Activated naive CD4-positive, alpha-beta T cell treated with anti-CD3 and anti-CD28 coated beads for 36 hours (primary cell): ENCODE results near the gene PRR29. TPM values are rescaled to one million over a fixed set of nuclear protein-coding genes. Genes with fewer than 3 reads are reported as not detected.

ENCODE experiments used
- CTCF ChIA-PET: fragments of 350-600 bp; sonication (Branson Sonifier 250); formaldehyde crosslinking; loops from one replicate; lab custom pipeline; 2021; ENCODE audit warnings: antibody characterized with exemption; lab: Charles Lee
- DNase-seq: peaks from one replicate; pipeline ENCODE4 v3.0.0-alpha.2; 2020
- H3K27ac Mint-ChIP-seq: one replicate; pipeline ENCODE4 v1.8.0; 2021; ENCODE audit warnings: mild to moderate bottlenecking, mixed read lengths
- H3K27me3 Mint-ChIP-seq: one replicate; pipeline ENCODE4 v1.8.0; 2021; ENCODE audit warnings: low read depth, mixed read lengths
- H3K36me3 Mint-ChIP-seq: one replicate; pipeline ENCODE4 v1.8.0; 2021; ENCODE audit warnings: low read depth, mixed read lengths
- H3K4me1 Mint-ChIP-seq: one replicate; pipeline ENCODE4 v1.8.0; 2021; ENCODE audit warnings: low read depth, mixed read lengths
- H3K4me3 Mint-ChIP-seq: one replicate; pipeline ENCODE4 v1.8.0; 2021; ENCODE audit warnings: mild to moderate bottlenecking, moderate library complexity, mixed read lengths
- H3K9me3 Mint-ChIP-seq: one replicate; pipeline ENCODE4 v1.8.0; 2021; ENCODE audit warnings: mixed read lengths
- intact Hi-C: fragments of 100-400 bp; cut with micrococcal nuclease; formaldehyde crosslinking; loops from one replicate; pipeline ENCODE4 v1.15.1; 2023
- total RNA-seq, 2 experiments: library from RNA; stranded (reverse); gene quantifications; one replicate each; pipeline ENCODE4 v1.2.3, GENCODE V29; 2021

Gene PRR29
- total RNA-seq, 2 experiments from 2014 or later = 0.21 to 0.44 TPM

DNA sequence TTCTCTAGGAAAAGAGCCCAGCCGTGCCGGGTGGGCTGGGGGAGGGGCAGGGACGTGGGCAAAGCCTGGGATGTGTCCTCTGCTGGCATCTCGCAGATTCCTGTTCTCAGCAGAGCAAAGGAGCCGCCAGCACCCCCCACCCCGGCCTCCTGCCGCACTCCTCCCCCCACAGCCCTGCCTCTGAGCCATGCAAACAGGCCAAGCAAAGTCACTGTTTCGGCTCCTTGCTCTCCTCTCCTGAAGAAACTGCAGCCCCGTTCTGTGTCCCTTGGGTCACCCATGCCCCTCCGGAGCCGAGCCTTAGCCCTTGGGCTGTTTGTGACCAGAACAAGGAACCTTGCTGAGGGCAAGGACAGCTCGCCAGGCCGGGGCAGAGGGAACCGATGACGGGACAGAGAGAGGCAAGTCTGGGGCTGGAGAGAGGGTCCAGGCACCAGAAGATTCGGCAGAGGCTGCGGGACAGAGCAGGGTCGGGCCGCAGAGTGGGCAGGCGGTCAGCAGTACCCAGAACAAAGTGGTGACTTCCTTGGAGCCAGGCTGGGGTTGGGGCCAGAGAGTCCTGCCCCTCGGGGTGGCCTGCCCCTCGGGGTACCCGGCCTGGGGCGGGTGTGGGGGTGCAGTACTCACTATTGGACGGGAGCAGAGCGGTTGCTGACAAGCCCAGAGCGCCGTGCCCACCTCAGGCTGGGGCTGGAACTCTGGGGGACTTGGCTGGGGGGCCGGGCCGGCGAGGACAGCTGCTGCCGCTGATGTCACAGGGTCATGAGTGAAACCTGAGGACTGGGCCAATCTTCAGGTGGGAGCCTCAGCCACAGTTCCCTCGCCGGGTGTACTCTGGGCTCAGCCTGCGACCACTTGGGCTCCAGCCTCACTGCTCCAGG, 9.2 kb upstream of the PRR29 start:
- no peaks in the 10 kb centered on the region for H3K9me3 Mint-ChIP-seq
- CTCF ChIA-PET = interaction anchor here (0.9 to 2.3 kb wide), 3 partner anchors 13 to 144 kb away, joined by 4 to 23 read pairs (median 8); partner anchors contain the start of gene GH1
- H3K4me1 Mint-ChIP-seq = peaks cover 33% of the 10 kb centered on the region
- H3K36me3 Mint-ChIP-seq = no peaks in the 10 kb centered on the region
- H3K4me3 Mint-ChIP-seq = no peak overlapping the region
- intact Hi-C loops = no loop called here
- no peak overlapping the region for H3K27ac Mint-ChIP-seq
- DNase-seq = no peak
- no peaks in the 10 kb centered on the region for H3K27me3 Mint-ChIP-seq

DNA sequence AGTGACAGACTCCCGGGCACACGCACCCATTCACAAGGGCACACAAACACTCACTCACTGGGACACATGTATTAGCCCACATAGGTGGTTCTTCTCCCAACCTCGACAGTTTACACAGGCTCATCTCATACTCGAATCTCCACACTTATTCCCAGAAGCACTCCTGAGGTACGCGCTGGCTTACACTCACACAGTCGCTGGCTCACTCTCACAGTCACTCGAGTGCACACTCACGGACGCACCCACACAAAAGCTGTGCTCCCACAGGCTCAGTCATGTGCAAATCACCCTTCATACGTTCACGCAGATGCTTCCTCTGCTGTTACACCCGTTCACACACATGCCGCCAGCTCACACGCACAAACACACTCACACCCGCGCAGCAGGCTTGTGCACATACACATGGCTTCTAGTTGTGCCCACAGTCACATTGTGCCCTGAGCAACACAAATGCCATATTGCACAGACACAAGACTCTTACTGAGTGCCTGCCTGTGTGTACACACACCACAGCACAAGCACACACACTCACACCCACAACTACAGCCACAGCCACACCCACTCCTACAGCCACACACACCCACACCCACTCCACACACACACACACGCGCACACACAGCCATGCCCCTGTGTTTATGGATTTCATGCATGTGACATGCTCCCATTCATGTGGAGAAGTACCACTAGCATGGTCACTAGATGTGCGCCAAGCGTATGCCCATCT, 8.4 kb upstream of the PRR29 start:
- Mint-ChIP-seq H3K4me3 (no peak overlapping the region), H3K27ac (no peak overlapping the region), H3K27me3 (no peaks in the 10 kb centered on the region), H3K36me3 (no peaks in the 10 kb centered on the region), H3K4me1 (peaks cover 33% of the 10 kb centered on the region), H3K9me3 (no peaks in the 10 kb centered on the region)
- no peak for DNase-seq
- intact Hi-C loops = loop anchor here (1.0 to 5.0 kb wide), 2 partner anchors 42 to 70 kb away; no protein-coding TSS in a partner anchor
- CTCF ChIA-PET = interaction anchor here (0.7 to 2.3 kb wide), 19 partner anchors 10 to 144 kb away, joined by 3 to 23 read pairs (median 5); partner anchors contain the start of genes CD79B, CSHL1 and GH1

DNA sequence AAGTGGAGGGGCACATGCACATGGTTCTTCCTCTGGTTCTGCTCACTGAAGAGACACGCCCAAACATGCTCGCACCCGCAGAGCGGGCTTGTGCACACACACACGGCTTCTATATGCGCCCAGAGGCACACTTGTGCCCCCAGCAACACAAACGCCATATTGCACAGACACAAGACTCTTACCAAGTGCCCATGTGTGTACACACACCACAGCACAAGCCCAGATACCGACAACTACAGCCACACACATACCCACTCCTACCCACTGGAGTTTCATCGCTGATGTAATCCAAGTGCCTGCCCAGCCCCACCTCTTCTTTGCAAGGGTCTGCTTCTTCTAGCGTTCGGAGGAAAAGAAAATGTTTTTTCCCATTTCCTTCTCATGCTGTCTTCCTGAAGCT, 6.5 kb upstream of the PRR29 start:
- Mint-ChIP-seq H3K4me3 (no peak overlapping the region), H3K4me1 (peaks cover 20% of the 10 kb centered on the region), H3K27me3 (no peaks in the 10 kb centered on the region), H3K36me3 (no peaks in the 10 kb centered on the region), H3K9me3 (no peaks in the 10 kb centered on the region), H3K27ac (no peak overlapping the region)
- DNase-seq = no peak
- intact Hi-C loops = loop anchor here (5.0 kb wide), 1 partner anchor 44 kb away; no protein-coding TSS in a partner anchor
- CTCF ChIA-PET = interaction anchor here (1.1 to 1.9 kb wide), 3 partner anchors 26 to 72 kb away, joined by 4 to 7 read pairs (median 4); no protein-coding TSS in a partner anchor

DNA sequence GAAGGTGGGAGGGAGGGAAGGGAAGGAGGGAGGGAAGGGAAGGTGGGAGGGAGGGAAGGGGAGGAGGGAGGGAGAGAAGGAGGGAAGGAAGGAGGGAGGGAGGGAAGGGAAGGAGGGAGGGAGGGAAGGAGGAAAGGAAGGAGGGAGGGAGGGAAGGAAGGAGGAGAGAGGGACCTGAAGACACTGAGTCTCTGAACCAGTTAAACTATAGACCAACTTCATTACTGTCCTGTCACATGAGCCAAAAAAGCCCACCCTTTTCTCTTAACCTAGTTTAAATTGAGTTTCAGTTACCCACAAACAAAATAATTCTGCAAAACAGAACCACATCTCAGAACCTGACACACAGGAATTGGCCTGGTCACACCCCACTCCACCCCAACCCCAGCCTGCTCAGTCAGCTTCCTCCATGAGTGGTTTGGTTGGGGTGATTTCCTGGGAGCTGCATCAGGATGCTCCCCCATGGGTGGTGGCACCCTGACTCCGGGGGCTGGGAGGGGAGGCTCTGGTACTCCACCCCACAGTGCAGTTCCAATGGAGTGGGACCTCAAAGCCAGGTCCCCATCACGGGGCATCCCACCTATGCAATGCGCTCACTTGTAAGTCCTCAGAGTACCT, 4.7 kb upstream of the PRR29 start:
- Mint-ChIP-seq H3K4me3 (no peak overlapping the region), H3K27me3 (no peaks in the 10 kb centered on the region), H3K36me3 (no peaks in the 10 kb centered on the region), H3K27ac (no peak overlapping the region), H3K4me1 (peaks cover 29% of the 10 kb centered on the region), H3K9me3 (no peaks in the 10 kb centered on the region)
- no peak for DNase-seq
- intact Hi-C loops = loop anchor here (5.0 kb wide), 1 partner anchor 46 kb away; no protein-coding TSS in a partner anchor
- CTCF ChIA-PET = interaction anchor here (0.6 to 2.3 kb wide), 8 partner anchors 8 to 506 kb away, joined by 3 to 13 read pairs (median 4); partner anchors contain the start of gene GH1

DNA sequence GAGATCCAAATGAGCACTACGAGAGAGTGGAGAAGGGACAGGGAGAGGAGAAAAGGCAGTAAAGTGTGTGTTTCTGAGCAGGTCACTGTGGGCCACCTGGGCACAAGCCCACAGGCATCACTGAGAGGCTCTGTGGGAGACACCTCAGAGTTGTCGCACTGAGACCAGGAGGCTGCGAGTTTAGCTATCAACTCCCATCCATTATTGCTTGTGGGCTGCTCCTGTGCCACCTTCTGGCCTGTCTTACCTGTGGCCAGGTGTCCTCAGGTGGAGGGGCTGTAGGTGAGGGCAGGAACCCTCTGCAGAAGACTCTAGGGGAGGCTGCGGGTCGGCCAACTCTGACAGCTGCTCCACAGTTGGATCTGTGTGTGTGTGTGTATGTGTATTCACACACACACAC, 2.5 kb upstream of the PRR29 start:
- Mint-ChIP-seq H3K27ac (no peak overlapping the region), H3K36me3 (no peaks in the 10 kb centered on the region), H3K4me3 (no peak overlapping the region), H3K4me1 (peaks cover 37% of the 10 kb centered on the region), H3K27me3 (no peaks in the 10 kb centered on the region), H3K9me3 (no peaks in the 10 kb centered on the region)
- no peak for DNase-seq
- intact Hi-C loops = no loop called here
- CTCF ChIA-PET = interaction anchor here (0.6 to 2.3 kb wide), 5 partner anchors 10 to 147 kb away, joined by 3 to 7 read pairs (median 5); no protein-coding TSS in a partner anchor

DNA sequence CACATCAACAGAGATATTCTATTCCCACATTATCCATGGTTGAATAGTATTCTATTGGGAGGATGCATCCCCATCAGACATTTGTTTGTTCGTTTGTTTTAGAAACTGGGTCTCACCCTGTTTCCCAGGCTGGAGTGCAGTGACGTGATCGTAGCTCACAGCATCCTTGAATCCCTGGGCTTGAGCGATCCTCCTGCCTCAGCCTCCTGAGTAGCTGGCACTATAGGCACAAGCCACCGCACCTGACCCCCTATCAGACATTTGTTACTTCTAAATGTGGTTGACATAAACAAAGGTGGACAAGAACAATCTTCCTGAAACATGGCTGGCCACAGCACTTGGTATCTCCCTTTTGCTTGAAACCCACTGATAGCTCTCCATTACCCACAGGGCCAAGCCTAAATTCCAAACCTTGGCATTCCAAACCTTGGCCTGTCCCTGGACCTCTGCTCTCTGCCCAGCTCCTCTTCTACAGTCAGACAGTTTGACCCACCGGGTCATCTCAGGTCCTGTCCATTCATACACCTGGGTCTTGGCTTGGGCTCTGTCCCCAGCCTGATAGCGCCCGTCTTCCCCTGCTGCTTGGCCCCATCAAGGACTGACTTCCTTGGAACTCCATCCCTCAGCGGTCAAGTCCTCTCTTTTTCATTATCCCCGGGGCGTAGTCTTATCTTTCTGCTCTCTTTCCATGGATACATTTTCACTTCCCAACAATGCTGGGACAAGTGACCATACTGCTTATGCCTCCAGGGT, 1.5 kb upstream of the PRR29 start:
- CTCF ChIA-PET = interaction anchor here (0.9 to 1.9 kb wide), 3 partner anchors 32 to 150 kb away, joined by 3 to 7 read pairs (median 4); no protein-coding TSS in a partner anchor
- no peak for DNase-seq
- no peak overlapping the region for H3K27ac Mint-ChIP-seq
- no peaks in the 10 kb centered on the region for H3K9me3 Mint-ChIP-seq
- no peak overlapping the region for H3K4me3 Mint-ChIP-seq
- intact Hi-C loops = no loop called here
- no peaks in the 10 kb centered on the region for H3K27me3 Mint-ChIP-seq
- H3K4me1 Mint-ChIP-seq = peaks cover 33% of the 10 kb centered on the region
- H3K36me3 Mint-ChIP-seq = no peaks in the 10 kb centered on the region

DNA sequence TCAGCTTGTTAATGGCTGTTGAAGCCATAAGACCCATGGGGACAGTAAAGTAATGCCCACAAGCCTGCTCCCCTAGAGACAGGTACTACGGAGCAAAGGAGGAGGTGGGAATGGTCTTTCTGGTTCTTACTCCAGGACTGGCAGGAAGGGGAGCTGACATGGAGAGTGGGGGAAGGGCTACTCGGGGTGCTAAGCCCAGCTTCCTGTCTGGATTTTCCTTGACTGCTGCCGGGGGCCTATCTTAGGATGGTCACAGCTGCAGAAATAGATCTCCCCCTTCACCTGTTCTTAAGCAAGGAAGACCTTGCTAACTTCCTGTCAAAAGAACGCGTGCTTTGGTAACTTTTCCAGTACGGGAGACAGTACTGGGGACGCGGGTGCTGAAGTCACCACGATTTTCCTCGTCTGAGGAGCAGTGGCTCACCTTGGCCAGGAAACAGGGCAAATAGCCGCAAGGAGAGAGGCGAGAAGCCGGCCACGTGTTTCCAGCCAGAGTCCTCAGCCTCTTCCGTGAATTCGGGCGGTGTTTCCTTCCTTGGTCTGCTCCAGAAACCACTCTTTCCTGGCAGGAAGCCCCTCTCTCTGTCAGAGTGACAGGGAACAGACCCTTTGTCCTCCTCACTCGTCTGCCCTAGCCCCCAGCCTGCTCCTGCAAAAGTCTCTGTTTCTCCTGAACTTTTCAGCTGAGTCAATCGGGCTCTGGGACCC, 656 bp upstream of the PRR29 start:
- Mint-ChIP-seq H3K9me3 (no peaks in the 10 kb centered on the region), H3K36me3 (no peaks in the 10 kb centered on the region), H3K27me3 (no peaks in the 10 kb centered on the region), H3K27ac (no peak overlapping the region), H3K4me1 (peaks cover 31% of the 10 kb centered on the region), H3K4me3 (peak overlapping the region; percentile 86)
- CTCF ChIA-PET = interaction anchor here (0.6 to 1.5 kb wide), 6 partner anchors 18 to 151 kb away, joined by 3 to 4 read pairs (median 3); no protein-coding TSS in a partner anchor
- intact Hi-C loops = no loop called here
- no peak for DNase-seq

DNA sequence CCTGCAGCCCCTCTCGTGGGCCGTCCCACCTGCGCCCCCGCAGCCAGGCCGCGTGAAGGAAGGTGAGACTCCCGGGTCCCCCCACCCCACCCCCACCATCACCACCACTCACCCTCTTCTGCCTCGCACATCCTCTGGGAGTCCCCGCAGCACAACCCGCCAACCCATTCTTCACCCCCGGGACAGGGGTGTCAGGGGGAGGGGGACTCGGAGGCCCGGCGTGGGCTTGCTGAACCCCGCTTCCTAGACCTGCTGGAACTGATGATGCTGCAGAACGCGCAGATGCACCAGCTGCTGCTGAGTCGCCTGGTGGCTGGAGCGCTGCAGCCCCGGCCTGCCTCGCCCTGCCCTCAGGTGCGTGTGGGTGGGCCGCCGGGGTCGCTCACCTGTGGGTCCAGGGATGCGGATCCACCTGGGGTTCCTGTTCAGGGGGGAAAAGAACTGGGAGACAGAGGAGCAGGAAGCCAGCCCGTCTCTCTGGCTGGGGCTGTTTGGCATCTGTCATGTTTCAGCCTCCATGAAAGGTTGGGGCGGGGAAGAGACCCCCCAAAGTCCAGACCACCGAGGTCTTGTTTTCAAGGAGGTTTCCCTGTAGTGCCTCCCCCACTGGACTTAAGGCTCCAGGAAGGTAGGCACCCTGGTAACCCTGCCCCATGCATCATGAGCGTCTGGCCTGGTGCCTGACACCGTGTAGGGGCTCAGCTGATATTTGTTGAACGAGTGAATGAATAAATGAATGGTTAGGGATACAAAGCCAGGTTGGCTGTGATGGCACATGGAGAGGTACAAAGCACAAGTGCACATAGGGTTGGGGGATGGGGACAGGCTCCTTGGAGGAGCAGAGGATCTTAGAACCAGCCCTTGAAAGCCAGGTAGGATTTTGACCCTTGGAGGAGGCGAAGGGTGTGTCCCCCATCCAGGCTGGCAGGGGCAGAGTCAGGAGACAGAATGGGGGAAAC, 849 bp downstream of the PRR29 start:
- Mint-ChIP-seq H3K4me3 (peak overlapping the region; percentile 86), H3K27ac (no peak overlapping the region), H3K36me3 (no peaks in the 10 kb centered on the region), H3K9me3 (no peaks in the 10 kb centered on the region), H3K27me3 (no peaks in the 10 kb centered on the region), H3K4me1 (peaks cover 22% of the 10 kb centered on the region)
- DNase-seq = peak; percentile 48
- CTCF ChIA-PET = interaction anchor here (0.9 to 1.5 kb wide), 4 partner anchors 26 to 135 kb away, joined by 3 to 5 read pairs (median 4); no protein-coding TSS in a partner anchor
- intact Hi-C loops = loop anchor here (1.0 kb wide), 1 partner anchor 16 kb away; no protein-coding TSS in a partner anchor

DNA sequence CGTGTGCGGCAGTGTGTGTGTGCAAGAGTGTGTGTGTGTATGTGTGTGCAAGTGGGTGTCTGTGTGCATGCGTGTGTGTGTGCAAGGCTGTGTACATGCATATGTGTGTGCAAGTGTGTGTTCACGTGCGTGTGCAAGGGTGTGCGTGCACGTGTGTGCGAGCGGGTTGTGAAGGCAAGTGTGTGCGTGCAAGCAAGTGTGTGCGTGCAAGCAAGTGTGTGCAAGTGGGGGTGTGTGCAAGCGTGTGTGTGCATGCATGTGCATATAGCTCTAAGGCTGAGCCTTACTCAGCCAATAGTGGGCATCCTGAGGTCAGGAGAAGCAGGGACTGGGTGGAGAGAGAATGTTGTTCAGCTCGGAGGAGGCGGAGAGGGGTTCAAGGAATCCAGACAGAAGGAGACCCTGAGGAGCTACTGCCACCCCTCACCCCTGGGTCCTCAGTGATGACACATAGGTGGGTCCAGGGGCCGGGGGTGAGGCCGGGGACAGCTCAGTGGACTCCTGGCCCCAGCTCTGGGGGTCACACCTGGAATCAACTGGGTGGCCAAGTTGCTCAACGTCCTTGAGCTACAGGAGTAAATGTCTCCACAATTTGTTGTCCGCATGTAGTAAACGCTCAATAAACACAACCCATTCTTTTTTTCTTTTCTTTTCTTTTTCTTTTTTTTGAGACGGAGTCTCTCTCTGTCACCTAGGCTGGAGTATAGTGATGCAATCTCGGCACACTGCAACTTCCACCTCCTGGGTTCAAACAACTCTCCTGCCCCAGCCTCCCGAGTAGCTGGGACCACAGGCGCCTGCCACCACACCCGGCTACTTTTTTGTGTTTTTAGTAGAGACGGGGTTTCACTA, 1.8 kb downstream of the PRR29 start:
- no peaks in the 10 kb centered on the region for H3K9me3 Mint-ChIP-seq
- peaks cover 22% of the 10 kb centered on the region for H3K4me1 Mint-ChIP-seq
- CTCF ChIA-PET = interaction anchor here (1.3 to 1.5 kb wide), 2 partner anchors 9 to 25 kb away, joined by 3 to 5 read pairs; no protein-coding TSS in a partner anchor
- DNase-seq = no peak
- no peaks in the 10 kb centered on the region for H3K27me3 Mint-ChIP-seq
- H3K4me3 Mint-ChIP-seq = peak overlapping the region; percentile 86
- no peak overlapping the region for H3K27ac Mint-ChIP-seq
- peaks cover 2% of the 10 kb centered on the region for H3K36me3 Mint-ChIP-seq
- intact Hi-C loops = loop anchor here (1.0 kb wide), 1 partner anchor 15 kb away; no protein-coding TSS in a partner anchor
